H9 (cell line): ENCODE results near the gene TDRKH. TPM values are rescaled to one million over a fixed set of nuclear protein-coding genes. Genes with fewer than 3 reads are reported as not detected.
"Not testable (repeated sequence)": the region's sequence is repeated elsewhere in the genome, so short reads cannot be mapped to it uniquely, and the experiment has no call there.

Experiments used
- DNase-seq: peaks from one replicate; pipeline ENCODE4 v3.0.0-alpha.2; 2017
- H2AFZ ChIP-seq: one replicate; pipeline ENCODE4 v1.6.1; 2013; ENCODE audit warnings: mild to moderate bottlenecking, low read length, control low read depth, moderate library complexity
- H2AK5ac ChIP-seq: 2 replicates; pipeline ENCODE4 v1.6.1; 2013; ENCODE audit warnings: low read length, control low read depth, mixed read lengths; ENCODE audit not compliant: insufficient read length
- H2BK120ac ChIP-seq: one replicate; pipeline ENCODE4 v1.6.1; 2013; ENCODE audit warnings: low read depth, mild to moderate bottlenecking, low read length, control low read depth, inconsistent platforms; ENCODE audit not compliant: poor library complexity, severe bottlenecking
- H2BK12ac ChIP-seq: 2 replicates; pipeline ENCODE4 v1.6.1; 2013; ENCODE audit warnings: low read length, control low read depth, mixed read lengths, low read depth; ENCODE audit not compliant: insufficient read length
- H2BK15ac ChIP-seq: 2 replicates; pipeline ENCODE4 v1.6.1; 2013; ENCODE audit warnings: low read depth, low read length, control low read depth
- H2BK20ac ChIP-seq: one replicate; pipeline ENCODE4 v1.6.1; 2013; ENCODE audit warnings: low read depth, mild to moderate bottlenecking, low read length, control low read depth, inconsistent platforms; ENCODE audit not compliant: poor library complexity, severe bottlenecking
- H2BK5ac ChIP-seq: 2 replicates; pipeline ENCODE4 v1.6.1; 2013; ENCODE audit warnings: low read length, control low read depth, mixed read lengths; ENCODE audit not compliant: insufficient read length
- H3K14ac ChIP-seq: 2 replicates; pipeline ENCODE4 v1.6.1; 2013; ENCODE audit warnings: low read length, control low read depth; ENCODE audit not compliant: insufficient read depth
- H3K18ac ChIP-seq: 2 replicates; pipeline ENCODE4 v1.6.1; 2013; ENCODE audit warnings: low read depth, mild to moderate bottlenecking, mixed read lengths, low read length, control low read depth; ENCODE audit not compliant: insufficient read length
- H3K23ac ChIP-seq: 2 replicates; pipeline ENCODE4 v1.6.1; 2013; ENCODE audit warnings: low read length, control low read depth, mixed read lengths, low read depth; ENCODE audit not compliant: insufficient read length
- H3K23me2 ChIP-seq: 2 replicates; pipeline ENCODE4 v1.6.1; 2013; ENCODE audit warnings: low read depth, mild to moderate bottlenecking, mixed read lengths, low read length, control low read depth; ENCODE audit not compliant: insufficient read length, poor library complexity, severe bottlenecking
- H3K27ac ChIP-seq: 2 replicates; pipeline ENCODE4 v1.5.1; 2013; ENCODE audit warnings: low read length, control low read depth, mixed read lengths, low read depth; ENCODE audit not compliant: insufficient read length
- H3K27me3 ChIP-seq: 2 replicates; pipeline ENCODE4 v1.6.1; 2013; ENCODE audit warnings: low read length, control low read depth, inconsistent platforms; ENCODE audit not compliant: insufficient read depth
- H3K4ac ChIP-seq: 2 replicates; pipeline ENCODE4 v1.6.1; 2013; ENCODE audit warnings: low read depth, mild to moderate bottlenecking, control low read depth, inconsistent platforms, low read length, moderate library complexity
- H3K4me1 ChIP-seq: 2 replicates; pipeline ENCODE4 v1.6.1; 2013; ENCODE audit warnings: low read length, control low read depth, inconsistent platforms; ENCODE audit not compliant: insufficient read depth
- H3K4me2 ChIP-seq: 2 replicates; pipeline ENCODE4 v1.6.1; 2013; ENCODE audit warnings: low read length, control low read depth, mixed read lengths; ENCODE audit not compliant: insufficient read length, insufficient read depth
- H3K56ac ChIP-seq: 2 replicates; pipeline ENCODE4 v1.6.1; 2013; ENCODE audit warnings: low read depth, mild to moderate bottlenecking, mixed read lengths, low read length, control low read depth; ENCODE audit not compliant: insufficient read length
- H3K79me1 ChIP-seq: 2 replicates; pipeline ENCODE4 v1.6.1; 2013; ENCODE audit warnings: low read depth, mild to moderate bottlenecking, moderate library complexity, low read length, control low read depth, inconsistent platforms; ENCODE audit not compliant: insufficient read depth, poor library complexity, severe bottlenecking
- H3K79me2 ChIP-seq: 2 replicates; pipeline ENCODE4 v1.6.1; 2013; ENCODE audit warnings: low read length, control low read depth, inconsistent platforms; ENCODE audit not compliant: insufficient read depth
- H3K9ac ChIP-seq: 2 replicates; pipeline ENCODE4 v1.6.1; 2013; ENCODE audit warnings: low read length, control low read depth, mixed read lengths; ENCODE audit not compliant: insufficient read length; ENCODE audit errors: extremely low read depth
- H3K9me3 ChIP-seq: one replicate; pipeline ENCODE4 v1.6.1; 2013; ENCODE audit warnings: low read depth, low read length, inconsistent platforms; ENCODE audit not compliant: control insufficient read depth
- H3T11ph ChIP-seq: one replicate; pipeline ENCODE4 v1.6.1; 2013; ENCODE audit warnings: mild to moderate bottlenecking, low read length, control low read depth, inconsistent platforms
- H4K20me1 ChIP-seq: one replicate; pipeline ENCODE4 v1.6.1; 2013; ENCODE audit not compliant: control insufficient read depth, insufficient read length, insufficient read depth
- H4K5ac ChIP-seq: 2 replicates; pipeline ENCODE4 v1.6.1; 2013; ENCODE audit warnings: low read depth, mild to moderate bottlenecking, mixed read lengths, low read length, control low read depth; ENCODE audit not compliant: insufficient read length
- H4K8ac ChIP-seq: replicated peaks from 2 replicates; pipeline ENCODE4 v1.6.1; 2013; ENCODE audit warnings: low read length, control low read depth, mixed read lengths, low read depth; ENCODE audit not compliant: insufficient read length
- H4K91ac ChIP-seq: 2 replicates; pipeline ENCODE4 v1.6.1; 2013; ENCODE audit warnings: low read depth, mild to moderate bottlenecking, moderate library complexity, mixed read lengths, low read length, control low read depth; ENCODE audit not compliant: insufficient read length
- H3K27ac Mint-ChIP-seq, 3 experiments: 2 replicates in 2 of 3; 3 replicates in 1 of 3; pipeline ENCODE4 v1.8.0; 2020 to 2021; ENCODE audit warnings: mixed read lengths in 3 of 3, mild to moderate bottlenecking in 1 of 3, moderate library complexity in 1 of 3
- H3K27me3 Mint-ChIP-seq: 2 replicates; pipeline ENCODE4 v1.8.0; 2021; ENCODE audit warnings: low read depth, mild to moderate bottlenecking, moderate library complexity, mixed read lengths
- H3K36me3 Mint-ChIP-seq, 3 experiments: 2 replicates in 2 of 3; 3 replicates in 1 of 3; pipeline ENCODE4 v1.8.0; 2020 to 2021; ENCODE audit warnings: low read depth in 3 of 3, mixed read lengths in 3 of 3; ENCODE audit not compliant: insufficient read depth in 1 of 3
- H3K4me1 Mint-ChIP-seq, 2 experiments: 2 replicates each; pipeline ENCODE4 v1.8.0; 2020; ENCODE audit warnings: mixed read lengths in 2 of 2
- H3K4me3 Mint-ChIP-seq, 2 experiments: 2 replicates in 1 of 2; 3 replicates in 1 of 2; pipeline ENCODE4 v1.8.0; 2020 to 2021; ENCODE audit warnings: mild to moderate bottlenecking in 2 of 2, mixed read lengths in 2 of 2, moderate library complexity in 1 of 2
- H3K9me3 Mint-ChIP-seq, 2 experiments: 2 replicates in 1 of 2; 3 replicates in 1 of 2; pipeline ENCODE4 v1.8.0; 2020; ENCODE audit warnings: mild to moderate bottlenecking in 2 of 2, mixed read lengths in 2 of 2, moderate library complexity in 1 of 2
- CTCF ChIP-seq: fragments of 200-600 bp; sonication (generic); conservative IDR thresholded peaks from 3 replicates; pipeline ENCODE4 v1.8.0; 2021; ENCODE audit warnings: antibody characterized with exemption, mild to moderate bottlenecking
- WGBS: extraction: QIAGEN DNeasy Blood & Tissue Kit; methylation state at CpG from one replicate; pipeline ENCODE4 v1.1.7; 2013; ENCODE audit warnings: missing lambda C conversion rate, low lambda C conversion rate, mixed read lengths; ENCODE audit not compliant: insufficient read length; ENCODE audit errors: extremely low coverage; 5-methylcytosine and 5-hydroxymethylcytosine counted together
- total RNA-seq: library from RNA; stranded (reverse); gene quantifications from 2 replicates; pipeline ENCODE4 v1.2.1, GENCODE V29; 2021

Gene TDRKH
- total RNA-seq, 1 experiment from 2014 or later, result 24.0 TPM

DNA sequence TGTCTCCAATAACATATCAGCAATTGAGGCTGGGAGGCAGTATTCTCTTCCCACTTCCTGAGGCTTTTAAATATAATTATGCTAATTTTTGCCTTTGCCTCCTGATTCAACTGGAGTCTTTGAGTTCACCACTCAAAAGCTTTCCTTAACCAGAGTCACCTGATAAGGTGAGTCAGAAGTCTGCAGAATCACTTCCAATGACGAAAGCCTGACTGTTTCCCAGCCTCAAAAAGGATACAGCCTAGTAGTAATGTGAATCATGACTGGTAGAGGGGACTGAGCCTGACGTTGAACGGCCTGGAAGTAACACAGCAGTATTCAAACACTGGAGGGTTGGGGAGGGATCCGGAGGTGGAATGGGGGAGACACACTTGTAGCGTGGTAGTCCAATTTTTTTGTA lies 16.6 kb downstream of the TDRKH start:
- Mint-ChIP-seq H3K4me3 (no peak overlapping the region), H3K4me1 (no peaks in the 10 kb centered on the region), H3K27ac (no peak overlapping the region), H3K9me3 (peaks cover 6 to 8% of the 10 kb centered on the region in 2 experiments; a peak in 3 of 5 replicates), H3K36me3 (peaks cover 10 to 47% (median 28%) of the 10 kb centered on the region in 3 experiments; a peak in 6 of 7 replicates), H3K27me3 (no peaks in the 10 kb centered on the region; the same call in none of the 2 replicates)
- Histone ChIP-seq H2BK12ac (no peak overlapping the region), H2BK120ac (no peak overlapping the region), H3K14ac (no peak overlapping the region), H3K4me2 (no peak overlapping the region), H3K9me3 (no peaks in the 10 kb centered on the region), H3K79me2 (no peaks in the 10 kb centered on the region), H3K56ac (no peak overlapping the region), H4K5ac (no peak overlapping the region), H3K9ac (no peak overlapping the region), H3K27me3 (no peaks in the 10 kb centered on the region), H3K18ac (no peak overlapping the region), H2BK15ac (no peak overlapping the region), H3K27ac (no peak overlapping the region), H4K20me1 (no peaks in the 10 kb centered on the region), H2BK5ac (no peak overlapping the region), H4K8ac (no peak overlapping the region), H2AFZ (no peak overlapping the region), H3K4me1 (no peaks in the 10 kb centered on the region), H3K23me2 (no peaks in the 10 kb centered on the region), H3K4ac (no peak overlapping the region), H2AK5ac (no peak overlapping the region), H2BK20ac (no peak overlapping the region), H4K91ac (no peak overlapping the region), H3T11ph (no peak overlapping the region), H3K79me1 (no peaks in the 10 kb centered on the region), H3K23ac (no peak overlapping the region)
- TF ChIP-seq CTCF, result no peak
- no CpG with 5 or more reads among the region's 5 CpGs for WGBS
- no peak for DNase-seq

GRCh38 chr1:151769270-151769669 lies 21.0 kb downstream of the TDRKH start:
- H3K18ac ChIP-seq, H3K27ac ChIP-seq, H3K23ac ChIP-seq, H3K9me3 ChIP-seq, H3K9ac ChIP-seq, H3K79me1 ChIP-seq, H3K27me3 Mint-ChIP-seq, H2BK120ac ChIP-seq, H2BK20ac ChIP-seq, H2BK12ac ChIP-seq, H4K91ac ChIP-seq, H2BK15ac ChIP-seq, H3K23me2 ChIP-seq, H3K4me1 ChIP-seq, H3T11ph ChIP-seq, H2BK5ac ChIP-seq, H3K9me3 Mint-ChIP-seq, DNase-seq, H3K4me2 ChIP-seq, H3K4me1 Mint-ChIP-seq, H3K14ac ChIP-seq, H3K4me3 Mint-ChIP-seq, H3K27ac Mint-ChIP-seq, H3K4ac ChIP-seq, H2AK5ac ChIP-seq, H4K8ac ChIP-seq, H4K20me1 ChIP-seq, H3K56ac ChIP-seq, H2AFZ ChIP-seq, H3K27me3 ChIP-seq, H4K5ac ChIP-seq, H3K79me2 ChIP-seq: not testable (repeated sequence)
- WGBS, result no CpG with 5 or more reads among the region's 34 CpGs
- peaks cover 7 to 16% (median 10%) of the 10 kb centered on the region in 3 experiments; a peak in 5 of 7 replicates for H3K36me3 Mint-ChIP-seq
